Posterior cingulate gyrus (tissue), 11 donors: ENCODE measurements around the gene VARS2.

Experiments used
- DNase-seq, 10 donors: peaks; one replicate each; pipeline versions ENCODE4 v3.0.0 to v3.0.0-alpha.2; 2020 to 2021; ENCODE audit warnings: mixed read lengths in 3 of 10
- intact Hi-C: fragments of 100-400 bp; cut with DNase I; formaldehyde crosslinking; loops from one replicate; pipeline ENCODE4 v1.15.1; 2023

VARS2 gene

GRCh38 chr6:30883685-30884520, 30.1 kb upstream of the VARS2 start, which contains the start of gene DDR1:
Gene DDR1 (plus strand): TSS chr6:30884519. CDS start chr6:30888730, 4,211 bp downstream.
- intact Hi-C loops, result loop anchor here (2.0 to 10.0 kb wide), 2 partner anchors 31 to 209 kb away; partner anchors contain the start of genes DHX16 and VARS2

DNA sequence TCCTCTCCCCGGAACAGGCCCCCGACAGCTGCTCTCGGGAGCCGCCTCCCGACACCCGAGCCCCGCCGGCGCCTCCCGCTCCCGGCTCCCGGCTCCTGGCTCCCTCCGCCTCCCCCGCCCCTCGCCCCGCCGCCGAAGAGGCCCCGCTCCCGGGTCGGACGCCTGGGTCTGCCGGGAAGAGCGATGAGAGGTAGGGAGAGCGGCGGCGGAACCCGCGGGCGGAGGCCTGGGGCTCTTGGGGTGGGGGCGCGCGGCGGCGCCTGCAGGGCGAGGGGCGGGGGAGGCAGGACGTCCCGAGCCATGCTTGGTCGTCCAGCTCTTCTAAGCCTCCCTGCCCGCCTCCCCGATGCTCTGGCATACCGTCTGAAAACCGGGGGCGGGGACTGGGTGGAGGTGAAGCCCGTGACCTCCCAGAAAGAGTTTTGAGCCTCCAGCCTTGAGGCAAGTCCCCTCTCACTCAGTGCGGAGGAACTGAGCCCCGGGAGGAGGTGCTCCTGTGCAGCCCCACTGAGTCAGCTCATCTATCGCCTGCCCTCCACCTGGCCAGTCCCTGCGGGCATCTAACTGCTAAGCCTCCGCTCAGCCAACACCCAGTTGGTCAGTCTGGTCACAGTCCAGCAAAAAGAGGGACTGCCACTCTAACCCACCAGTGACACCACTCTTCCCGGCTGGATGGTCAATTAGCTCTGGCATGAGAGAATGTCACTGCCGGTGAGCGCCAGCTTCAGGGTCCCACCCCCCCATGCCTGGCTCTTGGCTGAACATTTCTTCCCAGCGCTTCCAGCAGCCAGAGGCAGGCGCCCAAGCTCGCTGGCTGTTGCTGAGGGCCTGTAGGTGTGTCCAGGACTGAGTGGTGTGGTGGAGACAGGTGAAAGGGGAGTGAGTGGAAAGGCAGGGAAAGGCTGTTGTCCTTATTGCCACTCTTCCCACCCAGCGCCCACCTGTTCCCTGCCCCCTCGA, 29.2 kb upstream of the VARS2 start:
- DNase-seq, result peak; percentile 42 to 96 (median 62)
- intact Hi-C loops, result loop anchor here (2.0 to 10.0 kb wide), 2 partner anchors 30 to 210 kb away; partner anchors contain the start of genes DHX16 and VARS2

More at GRCh38 chr6:30883685-30884520, 30.1 kb upstream of the VARS2 start, which contains the start of gene DDR1:
- DNase-seq, result peak in 8 of 10 donors; percentile 70 to 97 (median 82)

GRCh38 chr6:30885481-30885998, 28.5 kb upstream of the VARS2 start:
- intact Hi-C loops, result loop anchor here (2.0 to 10.0 kb wide), 2 partner anchors 29 to 211 kb away; partner anchors contain the start of genes DHX16 and VARS2

DNA sequence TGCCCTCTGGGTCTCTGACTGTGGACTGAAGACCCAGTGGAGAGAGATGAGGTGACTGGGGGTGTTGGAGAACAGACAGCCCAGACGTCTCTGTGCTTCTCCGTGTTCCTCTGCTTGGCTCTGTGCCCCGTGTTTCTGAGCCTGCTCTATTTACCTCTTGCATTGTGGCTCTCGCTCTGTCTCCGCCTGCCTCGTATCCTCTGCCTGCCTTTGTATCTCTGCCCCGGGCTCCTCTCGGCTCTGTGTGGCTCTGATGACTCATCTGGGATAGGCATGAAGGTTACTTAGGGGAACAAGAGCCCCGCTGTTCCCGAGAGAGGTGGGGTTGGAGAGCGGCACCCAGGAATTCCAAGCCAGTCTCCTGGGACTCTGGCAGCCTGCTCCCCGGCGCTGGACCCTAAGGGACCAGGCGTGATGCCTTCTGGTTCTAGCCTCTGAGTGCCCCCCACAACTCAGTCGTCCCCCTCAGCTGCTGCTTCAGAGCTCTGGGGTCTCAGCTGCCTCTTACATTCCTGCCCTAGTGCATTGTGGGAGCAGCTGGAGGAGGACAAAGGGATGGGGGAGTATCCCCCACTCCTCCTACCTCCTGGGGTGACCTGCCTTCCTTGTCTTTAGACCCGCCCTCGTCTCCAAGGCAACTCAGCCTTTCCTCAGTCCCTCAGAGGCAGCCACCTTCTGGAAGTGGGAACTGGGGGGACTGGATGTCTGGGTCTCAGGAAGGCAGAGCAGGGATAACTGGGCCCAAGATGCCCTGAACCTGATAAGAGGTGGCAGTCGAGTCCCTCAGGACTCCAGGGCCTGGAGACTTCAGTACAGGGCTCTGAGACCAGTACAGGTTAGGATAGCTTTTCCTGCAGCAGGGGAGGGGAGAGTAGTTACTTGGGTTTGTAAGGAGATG, 27.8 kb upstream of the VARS2 start:
- intact Hi-C loops, result loop anchor here (2.0 to 10.0 kb wide), 3 partner anchors 23 to 211 kb away; partner anchors contain the start of genes DHX16, GTF2H4 and VARS2
- peak in 9 of 10 donors; percentile 55 to 94 (median 67) for DNase-seq

More at GRCh38 chr6:30885481-30885998, 28.5 kb upstream of the VARS2 start:
- DNase-seq, result peak in 2 of 10 donors; percentile 77 to 83

GRCh38 chr6:30886897-30887255, 27.2 kb upstream of the VARS2 start:
- no peak for DNase-seq

DNA sequence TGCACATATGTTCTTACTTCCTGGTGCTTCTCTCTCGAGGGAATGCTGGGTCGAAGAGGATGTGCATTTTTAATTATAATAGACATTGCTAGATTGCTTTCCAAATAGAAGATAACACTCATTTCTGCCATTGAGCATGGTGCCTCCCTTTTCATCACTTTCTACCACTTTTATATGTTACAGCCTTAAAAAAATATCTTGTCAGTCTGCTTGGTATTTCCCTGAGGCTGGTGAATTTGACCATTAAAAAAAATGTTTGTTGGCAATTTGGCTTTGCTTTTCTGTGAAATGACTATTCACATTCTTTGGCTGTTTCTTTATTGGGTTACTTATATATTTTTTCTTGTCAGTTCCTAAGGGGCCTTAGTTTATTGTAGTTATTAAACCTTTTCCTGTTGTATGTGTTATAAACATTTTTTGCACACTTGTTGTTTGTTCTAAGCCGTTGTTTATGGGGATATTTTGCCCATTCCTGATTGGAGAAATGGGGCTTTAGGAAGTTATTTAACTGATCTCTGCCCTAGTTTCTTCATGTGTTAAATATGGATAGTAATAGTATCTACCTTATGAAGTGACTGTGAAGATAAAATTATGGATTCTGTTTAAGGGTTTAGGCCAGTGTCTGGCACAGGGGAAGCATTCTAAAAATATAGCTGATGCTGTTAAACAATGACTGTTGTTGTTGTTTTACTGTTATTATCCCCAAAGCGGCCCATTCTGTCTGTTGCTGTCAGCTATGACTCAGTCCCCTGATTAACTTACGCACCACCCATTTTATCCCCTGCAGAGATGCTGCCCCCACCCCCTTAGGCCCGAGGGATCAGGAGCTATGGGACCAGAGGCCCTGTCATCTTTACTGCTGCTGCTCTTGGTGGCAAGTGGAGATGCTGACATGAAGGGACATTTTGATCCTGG, 25.9 kb upstream of the VARS2 start:
- intact Hi-C loops, result loop anchor here (2.0 to 10.0 kb wide), 2 partner anchors 21 to 213 kb away; partner anchors contain the start of genes DHX16 and GTF2H4

More at GRCh38 chr6:30886897-30887255, 27.2 kb upstream of the VARS2 start:
- intact Hi-C loops, result loop anchor here (2.0 to 10.0 kb wide), 2 partner anchors 22 to 212 kb away; partner anchors contain the start of genes DHX16 and GTF2H4

GRCh38 chr6:30888816-30889495, 25.1 kb upstream of the VARS2 start:
- intact Hi-C loops, result loop anchor here (10.0 kb wide), 1 partner anchor 214 kb away; the partner anchor contains the start of gene DHX16
- DNase-seq, result peak in 2 of 10 donors; percentile 74 to 84

More for the DNA sequence above, 25.9 kb upstream of the VARS2 start:
- peak in 3 of 10 donors; percentile 42 to 87 (median 59) for DNase-seq

GRCh38 chr6:30889496-30889885, 24.5 kb upstream of the VARS2 start:
- intact Hi-C loops, result loop anchor here (10.0 kb wide), 1 partner anchor 215 kb away; the partner anchor contains the start of gene DHX16
- no peak for DNase-seq

GRCh38 chr6:30889921-30890645, 24.0 kb upstream of the VARS2 start:
- peak; percentile 64 to 97 (median 87) for DNase-seq
- intact Hi-C loops, result loop anchor here (10.0 kb wide), 1 partner anchor 215 kb away; the partner anchor contains the start of gene DHX16

DNA sequence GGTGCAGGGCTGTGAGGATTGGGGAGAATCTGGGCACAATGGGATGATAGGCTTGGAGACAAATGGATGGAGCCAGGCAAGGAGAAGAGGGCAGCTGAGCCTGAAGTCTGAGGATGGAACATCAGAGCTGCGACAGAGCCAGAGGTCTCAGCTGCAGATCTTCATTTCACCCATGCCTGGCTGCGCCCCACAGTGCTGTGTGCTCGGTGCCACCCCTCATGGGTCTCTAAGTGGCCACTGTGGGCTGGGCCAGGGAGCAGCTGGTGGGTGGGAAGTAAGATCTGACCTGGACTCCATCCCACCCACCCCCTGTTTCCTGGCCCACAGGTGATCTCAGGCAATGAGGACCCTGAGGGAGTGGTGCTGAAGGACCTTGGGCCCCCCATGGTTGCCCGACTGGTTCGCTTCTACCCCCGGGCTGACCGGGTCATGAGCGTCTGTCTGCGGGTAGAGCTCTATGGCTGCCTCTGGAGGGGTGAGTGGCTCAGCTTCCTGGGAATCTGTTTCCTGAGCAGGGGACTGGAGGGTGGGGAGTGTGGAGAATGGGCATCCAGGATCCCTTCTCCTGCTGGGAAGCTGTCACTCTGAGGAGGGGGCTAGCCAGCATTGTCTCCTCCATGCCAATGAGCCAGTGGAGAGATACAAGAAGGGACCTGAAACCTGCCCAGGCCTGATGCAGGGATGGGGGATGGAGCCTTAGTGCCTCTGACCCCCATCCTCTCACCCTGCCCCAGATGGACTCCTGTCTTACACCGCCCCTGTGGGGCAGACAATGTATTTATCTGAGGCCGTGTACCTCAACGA, 23.2 kb upstream of the VARS2 start:
- intact Hi-C loops, result no loop called here
- peak in 1 of 10 donors; percentile 81 for DNase-seq

DNA sequence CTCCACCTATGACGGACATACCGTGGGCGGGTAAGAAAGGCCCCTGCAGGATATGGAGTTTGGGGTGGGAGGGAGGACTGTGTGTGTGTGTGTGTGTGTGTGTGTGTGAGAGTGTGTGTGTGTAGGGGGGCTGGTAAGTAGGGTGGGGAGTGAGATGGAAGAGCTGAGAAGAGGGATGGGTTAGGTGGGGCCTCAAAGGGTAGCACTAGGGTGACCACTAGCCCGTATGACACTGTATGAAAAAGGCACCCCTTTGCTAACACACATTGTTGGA, 22.7 kb upstream of the VARS2 start:
- intact Hi-C loops, result no loop called here
- no peak for DNase-seq

GRCh38 chr6:30891816-30892538, 22.1 kb upstream of the VARS2 start:
- intact Hi-C loops, result no loop called here
- no peak for DNase-seq

DNA sequence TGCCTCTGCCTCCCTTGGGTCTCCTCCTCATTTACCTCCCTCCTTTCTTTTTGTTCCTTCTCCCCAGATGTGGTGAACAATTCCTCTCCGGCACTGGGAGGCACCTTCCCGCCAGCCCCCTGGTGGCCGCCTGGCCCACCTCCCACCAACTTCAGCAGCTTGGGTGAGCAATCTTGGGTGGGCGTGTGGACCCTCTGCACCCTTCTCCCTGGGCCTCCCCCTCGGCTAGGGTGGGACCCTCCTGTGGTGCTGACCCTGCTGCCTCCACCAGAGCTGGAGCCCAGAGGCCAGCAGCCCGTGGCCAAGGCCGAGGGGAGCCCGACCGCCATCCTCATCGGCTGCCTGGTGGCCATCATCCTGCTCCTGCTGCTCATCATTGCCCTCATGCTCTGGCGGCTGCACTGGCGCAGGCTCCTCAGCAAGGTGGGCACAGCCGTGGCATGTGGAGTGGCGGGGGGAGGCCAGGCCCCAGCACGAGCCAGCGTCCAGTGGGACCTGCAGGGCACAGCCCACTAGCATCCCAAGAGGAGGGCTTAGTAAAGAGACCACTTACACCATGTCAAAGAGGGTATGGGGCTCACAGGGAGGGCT, 20.9 kb upstream of the VARS2 start:
- intact Hi-C loops, result no loop called here
- DNase-seq, result peak in 1 of 10 donors; percentile 69

DNA sequence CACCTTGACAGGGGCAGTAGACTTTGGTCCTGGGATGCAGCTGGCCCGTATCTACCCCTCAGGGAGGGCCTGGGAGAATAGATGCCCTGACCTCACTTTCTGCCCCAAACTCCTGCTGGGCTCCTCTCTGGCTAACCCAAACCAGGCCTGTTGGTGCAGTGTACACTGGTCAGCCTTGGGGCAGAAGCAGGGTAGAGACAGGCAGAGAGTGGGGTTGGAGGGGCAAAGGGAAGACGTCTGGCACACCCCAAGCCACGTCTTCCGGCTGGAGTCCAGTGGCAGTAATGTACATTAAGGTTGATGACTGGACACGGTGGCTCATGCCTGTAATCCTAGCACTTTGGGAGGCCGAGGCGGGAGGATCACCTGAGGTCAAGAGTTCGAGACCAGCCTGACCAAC, 20.4 kb upstream of the VARS2 start:
- intact Hi-C loops, result no loop called here

DNA sequence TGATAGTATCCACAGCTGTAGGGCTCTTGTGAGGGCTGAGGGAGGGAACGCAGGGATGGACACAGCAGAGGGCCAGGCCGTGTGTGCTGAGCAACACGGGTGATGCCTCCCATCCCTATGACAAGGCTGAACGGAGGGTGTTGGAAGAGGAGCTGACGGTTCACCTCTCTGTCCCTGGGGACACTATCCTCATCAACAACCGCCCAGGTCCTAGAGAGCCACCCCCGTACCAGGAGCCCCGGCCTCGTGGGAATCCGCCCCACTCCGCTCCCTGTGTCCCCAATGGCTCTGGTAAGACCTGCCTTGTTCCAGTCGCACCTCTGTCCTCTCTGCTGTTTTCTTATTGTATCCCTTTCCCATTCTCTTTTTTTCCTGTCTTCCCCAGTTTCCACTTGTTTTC, 19.7 kb upstream of the VARS2 start:
- no peak for DNase-seq
- intact Hi-C loops, result no loop called here

More for the DNA sequence above, 20.4 kb upstream of the VARS2 start:
- DNase-seq, result peak in 1 of 10 donors; percentile 10
